Activated gamma-delta T cell (primary cell): ENCODE results near the gene LRRC32.

ENCODE experiments used
- DNase-seq: peaks from one replicate; lab custom pipeline; 2025; lab: John Stamatoyannopoulos, UW

The LRRC32 gene

GRCh38 chr11:76700177-76701100 is 29.9 kb upstream of the LRRC32 start:
- no peak for DNase-seq

GRCh38 chr11:76699451-76700091 is 29.0 kb upstream of the LRRC32 start:
- no peak for DNase-seq

GRCh38 chr11:76698321-76699043 is 27.9 kb upstream of the LRRC32 start:
- no peak for DNase-seq

- no peak for DNase-seq
These were observed 26.2 kb upstream of the LRRC32 start for GRCh38 chr11:76696756-76697155.

- no peak for DNase-seq
These were observed 25.2 kb upstream of the LRRC32 start for GRCh38 chr11:76695771-76696170.

- DNase-seq, result no peak
These were observed 24.6 kb upstream of the LRRC32 start for GRCh38 chr11:76695133-76695532.

- no peak for DNase-seq
These were observed 24.1 kb upstream of the LRRC32 start for GRCh38 chr11:76694664-76695063.

- no peak for DNase-seq
These were observed 23.3 kb upstream of the LRRC32 start for GRCh38 chr11:76693806-76694205.

- DNase-seq, result no peak
These were observed 22.4 kb upstream of the LRRC32 start for GRCh38 chr11:76692956-76693355.

GRCh38 chr11:76691655-76692054 is 21.1 kb upstream of the LRRC32 start:
- no peak for DNase-seq

- DNase-seq, result no peak
These were observed 20.2 kb upstream of the LRRC32 start for GRCh38 chr11:76690736-76691135.

GRCh38 chr11:76689313-76690260 is 19.0 kb upstream of the LRRC32 start:
- DNase-seq, result no peak

GRCh38 chr11:76688146-76688545 is 17.6 kb upstream of the LRRC32 start:
- no peak for DNase-seq

GRCh38 chr11:76686261-76687079 is 15.9 kb upstream of the LRRC32 start:
- DNase-seq, result no peak

GRCh38 chr11:76685831-76686230 is 15.3 kb upstream of the LRRC32 start:
- no peak for DNase-seq

- DNase-seq, result no peak
These were observed 14.7 kb upstream of the LRRC32 start for GRCh38 chr11:76685237-76685636.

GRCh38 chr11:76684516-76684915 is 14.0 kb upstream of the LRRC32 start:
- no peak for DNase-seq

GRCh38 chr11:76683161-76684095 is 12.9 kb upstream of the LRRC32 start:
- no peak for DNase-seq

GRCh38 chr11:76682684-76683083 is 12.1 kb upstream of the LRRC32 start:
- no peak for DNase-seq
